ENCODE measurements around the gene LRRK1.

DNA sequence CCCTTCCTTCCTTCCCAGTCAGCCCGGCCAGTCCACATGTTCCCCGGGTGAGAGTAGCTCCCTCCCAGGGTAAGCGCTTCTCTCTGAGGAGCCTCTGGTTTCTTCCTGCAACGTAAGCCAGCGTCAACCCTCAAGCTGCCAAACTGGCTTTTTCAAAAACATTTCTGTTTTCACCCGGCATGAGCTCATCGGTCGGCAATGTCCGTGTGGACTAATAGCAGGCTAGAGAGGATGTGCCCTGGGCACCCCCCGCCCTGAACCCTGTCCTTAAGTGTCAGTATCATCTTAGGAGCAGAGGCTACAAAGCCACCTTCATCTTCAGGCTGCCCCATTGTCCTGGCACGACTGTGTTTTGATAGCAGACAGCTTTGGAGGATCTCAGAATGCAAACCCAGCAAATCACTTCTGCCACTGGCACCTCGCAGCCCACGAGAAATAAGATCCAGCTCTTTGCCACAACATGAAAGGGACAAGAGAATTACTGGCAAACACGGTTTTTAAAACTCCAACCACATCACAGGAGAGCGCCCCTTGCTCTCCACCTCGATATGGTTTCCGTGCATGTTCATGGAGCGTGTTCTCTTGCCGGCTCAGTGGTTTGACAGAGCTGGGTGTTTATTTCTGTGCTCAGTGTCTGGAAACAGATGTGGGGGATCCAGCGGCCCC is 29.6 kb upstream of the LRRK1 start:
- TF ChIP-seq CTCF (IDR thresholded peaks at IDR 0.05) (no peak), EP300 (IDR thresholded peaks at IDR 0.05) (peak in 1 of 2 donors; percentile 23)
